Activated CD8-positive, alpha-beta T cell treated with anti-CD3 and anti-CD28 coated beads, Interleukin-2, amount 10 ng/mL, durations not matched to agents 7 days and 5 days (primary cell): ENCODE results near the gene AP1S3. TPM values are rescaled to one million over a fixed set of nuclear protein-coding genes. Genes with fewer than 3 reads are reported as not detected.

ENCODE experiments used
- ATAC-seq: fragments of 150-1000 bp; cut with Tn5 transposase; one replicate; pipeline ENCODE4 v1.10.0; 2021; ENCODE audit warnings: moderate library complexity
- CTCF ChIA-PET: fragments of 350-600 bp; sonication (Branson Sonifier 250); formaldehyde crosslinking; loops from one replicate; lab custom pipeline; 2021; ENCODE audit warnings: antibody characterized with exemption; lab: Charles Lee
- POLR2A ChIA-PET: fragments of 350-600 bp; sonication (Branson Sonifier 250); formaldehyde crosslinking; loops from one replicate; lab custom pipeline; 2021; ENCODE audit warnings: antibody characterized with exemption; lab: Charles Lee
- DNase-seq: peaks from one replicate; pipeline ENCODE4 v3.0.0-alpha.2; 2020
- H3K27ac Mint-ChIP-seq: one replicate; pipeline ENCODE4 v1.8.0; 2021; ENCODE audit warnings: mild to moderate bottlenecking, mixed read lengths
- H3K27me3 Mint-ChIP-seq: one replicate; pipeline ENCODE4 v1.8.0; 2021; ENCODE audit warnings: low read depth, mixed read lengths
- H3K36me3 Mint-ChIP-seq: one replicate; pipeline ENCODE4 v1.8.0; 2021; ENCODE audit warnings: low read depth, mixed read lengths
- H3K4me1 Mint-ChIP-seq: one replicate; pipeline ENCODE4 v1.8.0; 2021; ENCODE audit warnings: low read depth, mixed read lengths
- H3K4me3 Mint-ChIP-seq: one replicate; pipeline ENCODE4 v1.8.0; 2021; ENCODE audit warnings: mild to moderate bottlenecking, mixed read lengths
- H3K9me3 Mint-ChIP-seq: one replicate; pipeline ENCODE4 v1.8.0; 2022; ENCODE audit warnings: mixed read lengths; ENCODE audit not compliant: insufficient read depth
- total RNA-seq, 2 experiments: library from RNA; stranded (reverse); gene quantifications; one replicate each; pipeline ENCODE4 v1.2.3, GENCODE V29; 2021

Gene AP1S3
- total RNA-seq, 2 experiments from 2014 or later, result 9.1 TPM

DNA sequence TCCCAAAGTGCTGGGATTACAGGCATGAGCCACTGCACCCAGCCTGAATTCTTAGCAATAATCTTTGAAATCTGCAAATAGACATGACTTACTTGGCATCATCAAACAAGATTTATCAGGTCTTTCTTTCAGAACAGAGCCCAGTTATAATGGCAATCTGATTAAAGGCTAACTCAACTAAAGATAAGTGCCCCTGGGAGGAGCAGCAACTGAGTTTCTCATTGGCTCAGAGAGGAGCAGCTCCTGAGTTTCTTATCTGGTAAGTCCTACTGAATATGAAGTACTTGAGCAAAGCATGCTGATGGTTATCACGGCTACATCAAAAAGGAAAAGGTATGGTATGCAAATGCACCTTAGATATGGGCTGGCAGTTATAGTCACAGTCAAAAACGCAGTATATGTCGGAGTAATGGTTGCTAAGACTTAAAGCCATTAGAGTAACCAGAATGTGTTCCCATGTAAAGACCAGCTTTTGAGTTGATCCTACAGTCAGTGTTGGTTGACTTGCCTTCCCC, 15.0 kb upstream of the AP1S3 start:
- ChIA-PET CTCF (no interaction called here), POLR2A (no interaction called here)
- Mint-ChIP-seq H3K9me3 (peaks cover 23% of the 10 kb centered on the region), H3K4me3 (no peak overlapping the region), H3K4me1 (peaks cover 31% of the 10 kb centered on the region), H3K27ac (no peak overlapping the region), H3K36me3 (peaks cover 60% of the 10 kb centered on the region), H3K27me3 (no peaks in the 10 kb centered on the region)
- DNase-seq, result no peak
- ATAC-seq, result no peak

DNA sequence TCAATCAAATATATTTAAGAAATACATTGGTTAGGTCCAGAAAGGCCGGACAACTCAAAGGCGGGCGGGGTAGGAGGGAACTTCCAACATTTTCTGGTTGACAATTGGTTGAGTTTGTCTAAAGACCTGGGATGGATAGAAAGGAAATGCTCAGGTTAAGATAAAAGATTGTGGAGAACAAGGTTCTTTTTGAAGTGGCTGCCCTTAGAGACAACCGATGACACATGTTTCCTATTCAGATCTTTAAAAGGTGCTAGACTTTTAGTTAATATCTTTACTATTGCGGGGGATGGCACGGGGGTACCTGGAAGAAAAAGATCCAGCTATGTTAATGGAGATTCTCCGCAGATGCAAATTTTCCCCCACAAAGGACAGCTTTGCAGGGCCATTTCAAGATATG, 10.0 kb upstream of the AP1S3 start:
- Mint-ChIP-seq H3K36me3 (peaks cover 44% of the 10 kb centered on the region), H3K4me1 (peaks cover 34% of the 10 kb centered on the region), H3K4me3 (no peak overlapping the region), H3K27me3 (no peaks in the 10 kb centered on the region), H3K27ac (no peak overlapping the region), H3K9me3 (peaks cover 23% of the 10 kb centered on the region)
- ChIA-PET CTCF (no interaction called here), POLR2A (no interaction called here)
- peak; percentile 58 for ATAC-seq
- no peak for DNase-seq

DNA sequence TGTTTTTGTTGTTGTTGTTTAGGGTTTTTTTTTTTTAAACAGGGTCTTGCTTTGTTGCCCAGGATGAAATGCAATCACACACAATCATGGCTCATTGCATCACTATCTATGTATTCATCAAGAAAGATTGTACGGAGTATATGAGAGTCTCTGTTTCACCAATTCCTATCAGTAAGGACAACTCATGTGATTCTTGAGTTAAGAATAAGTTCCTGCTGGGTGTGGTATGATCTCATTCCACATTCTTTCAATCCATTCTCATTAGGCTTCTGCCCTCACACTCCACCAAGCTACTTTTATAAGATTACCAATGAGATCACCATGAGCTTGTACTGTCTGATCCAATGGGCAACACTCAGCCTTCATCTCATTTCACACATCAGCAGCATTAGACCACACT, 9.1 kb upstream of the AP1S3 start:
- DNase-seq (no peak), ATAC-seq (no peak)
- peaks cover 29% of the 10 kb centered on the region for H3K4me1 Mint-ChIP-seq
- CTCF ChIA-PET, result no interaction called here
- peaks cover 23% of the 10 kb centered on the region for H3K9me3 Mint-ChIP-seq
- H3K27ac Mint-ChIP-seq, result no peak overlapping the region
- no peaks in the 10 kb centered on the region for H3K27me3 Mint-ChIP-seq
- no peak overlapping the region for H3K4me3 Mint-ChIP-seq
- POLR2A ChIA-PET, result interaction anchor here (0.6 kb wide), 1 partner anchor 19 kb away, joined by 3 read pairs; no protein-coding TSS in a partner anchor
- peaks cover 37% of the 10 kb centered on the region for H3K36me3 Mint-ChIP-seq

DNA sequence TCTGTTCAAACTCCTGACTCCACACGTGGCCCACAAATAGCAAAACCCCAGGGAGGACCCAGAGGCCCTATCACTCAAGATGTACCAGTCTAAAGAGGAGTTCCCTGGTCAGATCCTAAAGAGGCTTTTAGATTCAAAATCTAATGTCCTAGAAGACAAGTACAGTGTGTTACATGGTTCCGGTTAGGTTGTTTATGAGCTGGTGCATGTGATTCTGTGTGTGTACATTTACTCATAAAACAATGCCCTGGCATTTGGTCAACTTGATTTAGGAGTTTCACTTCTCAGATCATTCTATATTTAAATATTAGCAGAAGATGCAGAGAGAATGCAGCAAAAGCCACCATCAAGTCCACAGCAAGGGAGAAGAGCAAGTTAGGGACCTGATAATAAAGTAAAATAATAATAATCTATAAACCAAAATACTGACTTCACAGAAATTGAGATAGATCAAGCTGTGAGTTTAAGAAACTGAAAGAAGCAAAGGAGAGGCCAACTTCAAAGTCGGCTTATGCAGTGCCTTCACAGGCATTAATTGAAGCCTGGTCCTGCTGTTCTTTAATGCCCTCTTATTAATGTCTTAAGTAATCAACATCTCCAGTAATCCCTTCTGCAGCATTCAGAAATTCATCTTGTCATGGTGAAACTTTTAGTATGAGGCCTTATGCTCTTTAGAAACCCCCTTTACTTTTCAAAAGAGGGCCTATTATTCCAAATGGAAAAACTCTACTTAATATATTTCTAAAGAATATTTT, 4.2 kb upstream of the AP1S3 start:
- DNase-seq (no peak), ATAC-seq (no peak)
- CTCF ChIA-PET, result interaction anchor here (0.9 to 2.1 kb wide), 2 partner anchors 17 to 81 kb away, joined by 3 to 4 read pairs; no protein-coding TSS in a partner anchor
- Mint-ChIP-seq H3K36me3 (peaks cover 2% of the 10 kb centered on the region), H3K4me1 (peaks cover 8% of the 10 kb centered on the region), H3K27ac (no peak overlapping the region), H3K4me3 (no peak overlapping the region), H3K9me3 (no peaks in the 10 kb centered on the region), H3K27me3 (no peaks in the 10 kb centered on the region)
- POLR2A ChIA-PET, result no interaction called here

DNA sequence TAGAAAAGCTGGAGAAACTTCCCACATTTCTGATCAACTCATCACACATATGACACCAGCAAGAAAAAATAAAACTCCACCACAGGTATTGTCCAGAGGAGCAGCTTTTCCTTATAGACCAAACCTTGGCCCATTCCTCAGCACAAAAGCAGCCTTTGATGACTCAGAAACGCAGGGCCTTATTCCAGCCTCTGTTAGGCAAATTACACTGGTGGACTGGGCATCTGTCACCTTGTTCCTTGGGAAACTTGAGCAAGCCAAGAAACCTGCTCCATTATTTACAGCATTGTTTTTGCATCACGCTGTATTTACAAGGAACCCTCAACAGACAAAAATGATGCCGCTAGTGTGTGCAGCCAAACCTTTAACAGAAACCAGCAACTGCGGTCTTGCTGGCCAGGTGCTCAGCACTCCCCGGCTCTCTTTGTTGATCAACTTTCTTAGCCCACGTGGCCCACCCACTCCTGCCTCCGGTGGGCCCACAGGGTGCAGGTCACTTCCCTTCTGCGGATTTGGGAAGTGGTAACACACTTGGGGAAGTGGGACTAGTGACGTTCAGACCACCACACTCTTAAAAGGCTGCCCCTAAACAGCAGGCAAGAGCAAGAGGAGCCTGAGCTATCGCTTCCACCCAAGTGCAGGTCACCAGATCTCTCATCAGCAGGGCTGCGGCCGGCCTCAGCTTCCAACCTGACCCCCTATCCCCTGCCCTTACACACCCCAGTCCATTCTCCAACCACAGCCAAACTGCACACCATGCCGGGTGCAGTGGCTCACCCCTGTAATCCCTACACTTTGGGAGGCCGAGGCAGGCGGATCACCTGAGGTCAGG, 1.5 kb downstream of the AP1S3 start:
- peak overlapping the region; percentile 41 for H3K27ac Mint-ChIP-seq

DNA sequence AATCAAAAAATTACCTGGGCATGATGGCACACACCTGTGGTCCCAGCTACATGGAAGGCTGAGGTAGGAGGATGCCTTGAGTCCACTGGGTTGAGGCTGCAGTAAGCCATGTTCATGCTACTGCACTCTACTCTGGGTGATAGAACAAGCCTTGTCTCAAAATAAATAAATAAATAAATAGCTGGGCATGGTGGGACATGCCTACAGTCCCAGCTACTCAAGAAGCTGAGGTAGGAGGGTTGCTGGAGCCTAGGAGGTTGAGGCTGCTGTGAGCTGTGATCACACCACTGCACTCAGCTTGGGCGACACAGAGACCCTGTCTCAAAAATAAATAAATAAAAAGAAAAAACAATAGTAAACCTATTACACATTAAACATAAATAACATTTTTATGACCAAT, 3.0 kb downstream of the AP1S3 start:
- DNase-seq (no peak), ATAC-seq (no peak)
- H3K4me3 Mint-ChIP-seq, result no peak overlapping the region
- H3K4me1 Mint-ChIP-seq, result peaks cover 23% of the 10 kb centered on the region
- POLR2A ChIA-PET, result no interaction called here
- H3K27me3 Mint-ChIP-seq, result no peaks in the 10 kb centered on the region
- CTCF ChIA-PET, result interaction anchor here (2.5 kb wide), 1 partner anchor 159 kb away, joined by 7 read pairs; no protein-coding TSS in a partner anchor
- peaks cover 6% of the 10 kb centered on the region for H3K36me3 Mint-ChIP-seq
- H3K27ac Mint-ChIP-seq, result no peak overlapping the region
- no peaks in the 10 kb centered on the region for H3K9me3 Mint-ChIP-seq

More for the DNA sequence above, 1.5 kb downstream of the AP1S3 start:
- peaks cover 6% of the 10 kb centered on the region for H3K36me3 Mint-ChIP-seq
- CTCF ChIA-PET, result interaction anchor here (2.5 kb wide), 1 partner anchor 158 kb away, joined by 7 read pairs; no protein-coding TSS in a partner anchor
- H3K9me3 Mint-ChIP-seq, result no peaks in the 10 kb centered on the region
- POLR2A ChIA-PET, result no interaction called here
- peak overlapping the region; percentile 97 for H3K4me3 Mint-ChIP-seq
- H3K27me3 Mint-ChIP-seq, result no peaks in the 10 kb centered on the region
- DNase-seq, result peak; percentile 27
- H3K4me1 Mint-ChIP-seq, result peaks cover 23% of the 10 kb centered on the region
- no peak for ATAC-seq

DNA sequence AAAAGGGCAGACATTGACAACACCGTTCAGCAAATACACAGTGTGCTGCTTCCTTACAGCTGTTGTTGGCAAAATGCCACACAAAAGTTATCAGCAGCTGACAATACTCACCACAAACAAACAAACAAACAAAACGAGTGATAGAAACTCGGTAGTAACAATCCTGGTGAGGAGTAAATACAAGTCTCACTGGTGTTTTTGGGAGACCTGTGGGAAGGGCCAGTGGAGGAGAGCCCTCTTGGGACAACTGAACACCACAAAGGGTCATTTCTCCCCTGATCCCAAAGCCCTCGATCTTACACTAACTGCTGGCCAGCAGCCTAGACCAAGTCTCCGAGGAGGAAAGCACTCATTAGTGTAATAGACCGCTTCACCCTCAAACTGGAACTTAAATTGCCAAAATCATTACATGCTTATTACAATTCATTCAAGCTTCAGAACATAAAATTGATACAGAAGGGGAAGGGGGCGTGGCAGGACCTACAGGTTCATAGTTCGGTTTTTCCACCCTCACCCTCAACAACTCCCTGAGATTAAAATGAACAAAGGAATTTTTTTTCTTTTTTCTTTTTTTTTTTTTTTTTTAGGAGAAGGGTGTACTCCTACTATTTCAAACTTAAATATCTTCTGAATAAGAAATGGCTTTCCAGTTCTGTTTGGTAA, 5.0 kb downstream of the AP1S3 start:
- H3K9me3 Mint-ChIP-seq, result no peaks in the 10 kb centered on the region
- no peaks in the 10 kb centered on the region for H3K27me3 Mint-ChIP-seq
- CTCF ChIA-PET, result no interaction called here
- H3K36me3 Mint-ChIP-seq, result peaks cover 9% of the 10 kb centered on the region
- ATAC-seq, result no peak
- no peak for DNase-seq
- H3K27ac Mint-ChIP-seq, result no peak overlapping the region
- POLR2A ChIA-PET, result no interaction called here
- no peak overlapping the region for H3K4me3 Mint-ChIP-seq
- H3K4me1 Mint-ChIP-seq, result peaks cover 21% of the 10 kb centered on the region

DNA sequence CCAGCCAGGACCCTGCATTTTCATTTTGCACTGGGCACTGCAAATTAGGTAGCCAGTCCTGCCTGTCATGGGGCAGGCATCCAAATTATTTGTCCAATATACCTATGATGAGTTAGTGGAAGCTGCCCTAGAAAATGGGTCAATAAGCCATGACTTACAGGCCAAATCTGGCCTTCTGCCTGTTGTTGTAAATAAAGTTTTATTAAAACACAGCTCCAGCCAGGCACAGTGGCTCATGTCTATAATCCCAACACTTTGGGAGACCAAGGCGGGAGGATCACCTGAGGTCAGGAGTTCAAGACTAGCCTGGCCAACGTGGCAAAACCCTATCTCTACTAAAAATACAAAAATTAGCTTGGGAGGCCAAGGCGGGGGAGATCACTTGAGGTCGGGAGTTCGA, 8.3 kb downstream of the AP1S3 start:
- Mint-ChIP-seq H3K36me3 (peaks cover 11% of the 10 kb centered on the region), H3K4me1 (peaks cover 5% of the 10 kb centered on the region), H3K4me3 (no peak overlapping the region), H3K27me3 (no peaks in the 10 kb centered on the region), H3K27ac (no peak overlapping the region), H3K9me3 (no peaks in the 10 kb centered on the region)
- CTCF ChIA-PET, result no interaction called here
- ATAC-seq (no peak), DNase-seq (no peak)
- POLR2A ChIA-PET, result no interaction called here

DNA sequence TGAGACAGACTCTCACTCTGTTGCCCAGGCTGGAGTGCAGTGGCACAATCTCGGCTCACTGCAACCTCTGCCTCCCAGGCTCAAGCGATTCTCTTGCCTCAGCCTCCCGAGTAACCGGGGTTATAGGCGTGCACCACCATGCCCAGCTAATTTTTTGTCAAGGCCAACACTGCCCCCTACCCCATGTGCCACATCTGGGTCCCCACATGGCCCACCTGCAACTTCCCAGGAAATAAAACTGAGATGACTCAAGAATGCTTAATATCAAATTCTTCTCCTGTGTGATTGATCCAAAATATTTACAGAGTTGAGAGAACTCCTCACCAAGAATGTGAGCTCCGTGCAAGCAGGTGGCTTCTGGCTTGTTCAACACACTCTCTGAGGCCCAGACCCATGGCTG, 9.1 kb downstream of the AP1S3 start:
- ChIA-PET CTCF (no interaction called here), POLR2A (no interaction called here)
- no peak overlapping the region for H3K4me3 Mint-ChIP-seq
- no peaks in the 10 kb centered on the region for H3K9me3 Mint-ChIP-seq
- peaks cover 8% of the 10 kb centered on the region for H3K36me3 Mint-ChIP-seq
- no peak for DNase-seq
- ATAC-seq, result no peak
- H3K4me1 Mint-ChIP-seq, result peaks cover 5% of the 10 kb centered on the region
- no peaks in the 10 kb centered on the region for H3K27me3 Mint-ChIP-seq
- H3K27ac Mint-ChIP-seq, result no peak overlapping the region

DNA sequence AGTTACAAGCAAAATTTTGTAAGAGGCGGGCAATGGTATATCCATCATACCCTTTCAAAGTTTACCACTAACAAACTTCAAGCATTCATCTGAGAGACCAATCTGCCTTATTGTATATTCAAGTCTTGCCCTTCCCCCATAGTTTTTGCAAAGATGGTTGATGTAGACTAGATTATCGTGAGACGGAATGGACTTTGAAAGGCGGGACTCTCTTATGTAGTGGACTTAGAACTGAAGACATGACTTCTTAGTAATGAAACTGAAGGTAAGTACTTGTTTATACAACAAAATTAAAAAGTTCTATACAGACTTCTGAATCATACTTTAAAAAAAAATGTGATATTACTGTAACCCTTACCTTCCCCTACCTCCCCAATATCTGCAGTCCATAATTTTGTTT, 10.4 kb downstream of the AP1S3 start:
- ChIA-PET POLR2A (no interaction called here), CTCF (no interaction called here)
- ATAC-seq, result no peak
- H3K4me3 Mint-ChIP-seq, result no peak overlapping the region
- DNase-seq, result no peak
- H3K36me3 Mint-ChIP-seq, result peaks cover 5% of the 10 kb centered on the region
- peaks cover 5% of the 10 kb centered on the region for H3K4me1 Mint-ChIP-seq
- no peak overlapping the region for H3K27ac Mint-ChIP-seq
- H3K27me3 Mint-ChIP-seq, result no peaks in the 10 kb centered on the region
- no peaks in the 10 kb centered on the region for H3K9me3 Mint-ChIP-seq

DNA sequence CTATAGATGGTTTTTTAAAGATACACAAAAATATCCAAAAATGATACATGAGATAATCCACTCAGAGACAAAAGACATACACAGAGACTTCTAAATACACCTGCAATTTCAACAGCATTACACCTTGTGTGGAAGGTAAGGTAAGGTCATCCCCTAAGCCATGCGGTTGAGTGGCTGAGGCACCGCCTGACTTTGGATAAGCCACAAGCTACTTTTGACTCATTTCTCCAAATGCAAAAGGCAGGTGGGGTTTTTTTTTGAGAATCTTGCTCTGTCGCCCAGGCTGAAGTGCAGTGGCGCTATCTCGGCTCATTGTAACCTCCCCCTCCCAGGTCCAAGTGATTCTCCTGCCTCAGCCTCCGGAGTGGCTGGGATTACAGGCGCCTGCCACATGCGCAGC, 13.1 kb downstream of the AP1S3 start:
- H3K4me1 Mint-ChIP-seq, result no peaks in the 10 kb centered on the region
- no peak for DNase-seq
- no peaks in the 10 kb centered on the region for H3K9me3 Mint-ChIP-seq
- POLR2A ChIA-PET, result no interaction called here
- H3K36me3 Mint-ChIP-seq, result peaks cover 5% of the 10 kb centered on the region
- H3K27ac Mint-ChIP-seq, result no peak overlapping the region
- H3K4me3 Mint-ChIP-seq, result no peak overlapping the region
- H3K27me3 Mint-ChIP-seq, result peaks cover 3% of the 10 kb centered on the region
- CTCF ChIA-PET, result no interaction called here
- ATAC-seq, result no peak
